Ramos (cell line): Measurements from ENCODE around the gene PARVB.
"Not testable (repeated sequence)": the region's sequence is repeated elsewhere in the genome, so short reads cannot be mapped to it uniquely, and the experiment has no call there.

Experiments
- in situ Hi-C: fragments of 300-500 bp; cut with MboI; formaldehyde crosslinking; loops from one replicate; pipeline ENCODE4 v1.14.3; 2022; ENCODE audit warnings: low sequenced_read_pairs; ENCODE audit not compliant: unreplicated experiment

The PARVB gene

DNA sequence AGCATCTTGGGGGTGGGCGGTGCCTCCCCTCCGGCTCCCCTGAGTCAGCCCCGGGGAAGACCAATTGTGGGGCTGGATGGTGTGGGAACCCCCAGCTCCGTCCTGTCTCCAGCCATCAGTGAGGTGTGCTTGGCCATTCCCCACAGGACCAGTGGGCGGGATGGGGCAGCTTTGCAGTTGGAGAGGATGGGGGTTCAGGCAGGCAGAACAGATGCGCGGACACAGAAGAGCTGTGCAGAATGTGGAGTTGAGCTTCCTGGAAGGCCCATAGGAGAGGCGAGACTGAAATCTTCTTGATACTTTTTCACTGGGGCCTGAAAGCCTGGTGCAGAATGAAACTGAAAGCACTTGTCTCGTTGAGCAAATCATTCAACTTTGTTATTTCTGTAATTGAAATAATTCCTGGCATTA is 23.8 kb downstream of the PARVB start:
- in situ Hi-C loops: no loop called here

DNA sequence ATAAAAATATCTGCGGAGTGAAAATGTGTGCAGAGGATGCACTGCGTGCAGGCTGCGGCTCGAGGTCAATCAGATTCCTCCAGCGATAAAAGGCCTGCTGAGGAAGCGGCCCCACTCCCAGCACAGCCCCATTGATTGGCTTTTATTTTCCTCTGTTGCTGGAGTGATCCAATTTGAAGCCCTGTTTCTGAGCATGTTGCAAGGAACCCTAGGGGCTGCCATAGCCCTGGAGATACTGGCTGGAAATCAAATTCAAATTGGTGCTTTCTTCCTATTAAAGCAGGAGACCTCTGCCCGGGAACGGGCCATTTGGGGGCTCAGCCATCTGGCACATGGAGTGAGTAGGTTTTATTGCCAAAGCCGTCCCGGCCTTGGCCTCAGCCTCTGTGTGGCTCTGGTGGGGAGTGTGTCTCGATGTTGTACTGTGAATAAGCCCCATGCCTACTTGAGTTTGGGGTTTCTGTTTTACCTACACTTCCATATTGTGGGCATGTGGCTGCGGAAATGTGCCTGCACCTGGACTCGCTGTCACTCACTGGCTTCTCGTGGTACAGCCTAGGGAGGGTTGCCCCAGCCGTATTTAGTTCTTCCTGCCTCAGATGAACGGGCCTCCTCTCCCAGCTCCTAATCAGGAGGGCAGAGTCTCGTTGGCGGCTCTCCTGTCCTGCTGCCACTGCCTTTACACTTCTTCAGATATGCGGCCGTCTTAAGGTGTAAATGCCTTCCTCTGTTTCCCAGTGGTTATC is 25.6 kb downstream of the PARVB start:
- in situ Hi-C loops: no loop called here

DNA sequence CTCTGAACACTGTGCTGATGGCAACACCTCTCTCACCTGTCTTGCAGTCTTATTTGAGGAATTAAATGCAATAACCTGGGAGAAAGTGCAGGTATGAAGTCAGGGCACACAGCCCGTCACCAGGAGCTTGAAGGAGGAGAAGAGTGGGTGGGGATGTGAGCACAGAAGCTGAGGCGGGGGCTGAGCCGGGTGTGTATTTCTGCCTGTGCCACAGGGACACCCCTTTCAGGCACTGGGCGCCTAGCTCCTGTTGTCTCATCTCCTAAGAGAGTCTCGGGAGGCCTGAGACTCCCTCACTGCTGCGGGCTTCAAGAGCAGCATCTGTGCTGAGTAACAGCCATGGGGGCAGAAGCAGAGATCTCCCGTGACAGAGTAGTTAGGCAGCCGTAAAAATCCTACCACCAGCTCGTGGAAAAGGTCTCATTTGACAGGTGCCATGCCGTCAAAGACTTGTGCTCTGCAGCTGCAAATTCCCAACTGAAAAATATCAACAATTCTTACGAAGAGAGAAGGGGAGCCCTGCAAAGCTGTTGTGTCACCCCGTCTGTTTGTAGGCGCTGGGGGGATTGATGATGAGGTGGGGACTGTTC is 26.8 kb downstream of the PARVB start:
- in situ Hi-C loops: no loop called here

DNA sequence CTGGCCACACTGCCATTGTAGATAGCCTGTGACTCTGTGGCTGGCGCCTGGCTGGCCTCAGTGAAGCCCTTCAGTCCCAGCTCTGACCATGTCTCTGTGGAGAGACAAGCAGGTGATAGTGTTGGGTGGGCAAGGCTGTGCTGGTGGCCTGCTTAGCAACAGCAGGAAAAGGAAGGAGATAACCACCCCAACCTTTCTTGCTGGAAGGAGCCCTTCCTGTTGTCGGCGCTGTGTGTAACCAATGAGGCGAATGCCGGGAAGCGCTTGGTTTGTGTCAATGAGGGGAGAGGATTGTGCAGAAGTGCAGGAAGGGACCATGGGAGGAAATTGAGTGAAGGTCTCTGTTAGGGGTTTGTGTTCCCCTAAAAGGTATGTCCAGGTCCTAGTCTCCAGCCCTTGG is 27.3 kb downstream of the PARVB start:
- in situ Hi-C loops: no loop called here

DNA sequence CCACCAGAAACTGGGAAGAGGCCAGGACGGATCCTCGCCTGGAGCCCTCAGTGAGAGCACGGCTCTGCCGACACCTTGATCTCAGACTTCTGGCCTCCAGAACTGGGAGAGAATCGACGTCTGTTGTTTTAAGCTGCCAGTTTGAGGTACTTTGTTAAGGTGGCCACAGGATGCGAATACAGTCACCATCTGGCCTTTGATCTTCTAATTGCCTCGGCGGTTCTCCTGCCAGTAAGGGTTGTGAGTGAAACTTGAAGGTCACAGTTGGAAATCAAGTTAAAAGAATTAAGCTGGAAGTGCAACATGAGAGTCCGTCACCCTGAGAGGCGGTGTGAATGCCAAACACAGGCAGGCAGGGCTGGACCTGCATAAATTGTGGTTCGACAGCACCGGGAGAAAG is 27.9 kb downstream of the PARVB start:
- in situ Hi-C loops: no loop called here

DNA sequence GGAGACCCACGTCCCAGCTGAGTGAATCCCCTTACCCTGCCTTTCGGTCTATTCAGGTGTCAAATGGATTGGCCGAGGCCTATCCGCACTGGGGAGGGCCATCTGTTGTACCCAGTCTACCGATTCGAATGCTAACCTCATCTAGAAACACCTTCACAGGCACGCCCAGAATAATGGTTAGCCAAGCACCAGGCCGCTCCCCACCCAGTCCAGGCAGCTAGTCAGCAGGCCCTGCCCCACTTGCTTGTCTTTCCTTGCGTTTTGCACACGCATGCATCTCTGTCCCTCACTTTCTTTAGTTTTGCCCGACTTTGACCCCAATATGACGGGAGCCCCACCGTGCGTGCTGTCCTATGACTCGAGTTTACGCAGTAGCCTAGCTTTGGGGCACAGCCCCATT is 31.7 kb downstream of the PARVB start:
- in situ Hi-C loops: no loop called here

DNA sequence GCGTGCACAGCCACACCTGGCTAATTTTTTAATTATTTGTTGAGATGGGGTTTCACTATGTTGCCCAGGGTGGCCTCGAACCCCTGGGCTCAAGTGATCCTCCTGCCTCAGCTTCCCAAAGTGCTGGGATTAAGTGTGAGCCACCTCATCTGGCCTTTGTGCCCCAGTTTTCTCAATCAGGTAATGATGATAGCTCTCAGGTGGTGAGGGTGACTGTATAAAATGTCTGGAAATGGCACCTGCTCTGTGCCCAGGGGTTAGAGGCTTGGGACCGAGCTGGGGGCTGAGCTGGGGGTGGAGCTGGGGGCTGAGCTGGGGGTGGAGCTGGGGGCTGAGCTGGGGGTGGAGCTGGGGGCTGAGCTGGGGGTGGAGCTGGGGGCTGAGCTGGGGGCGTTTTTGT is 32.5 kb downstream of the PARVB start:
- in situ Hi-C loops: not testable (repeated sequence)

DNA sequence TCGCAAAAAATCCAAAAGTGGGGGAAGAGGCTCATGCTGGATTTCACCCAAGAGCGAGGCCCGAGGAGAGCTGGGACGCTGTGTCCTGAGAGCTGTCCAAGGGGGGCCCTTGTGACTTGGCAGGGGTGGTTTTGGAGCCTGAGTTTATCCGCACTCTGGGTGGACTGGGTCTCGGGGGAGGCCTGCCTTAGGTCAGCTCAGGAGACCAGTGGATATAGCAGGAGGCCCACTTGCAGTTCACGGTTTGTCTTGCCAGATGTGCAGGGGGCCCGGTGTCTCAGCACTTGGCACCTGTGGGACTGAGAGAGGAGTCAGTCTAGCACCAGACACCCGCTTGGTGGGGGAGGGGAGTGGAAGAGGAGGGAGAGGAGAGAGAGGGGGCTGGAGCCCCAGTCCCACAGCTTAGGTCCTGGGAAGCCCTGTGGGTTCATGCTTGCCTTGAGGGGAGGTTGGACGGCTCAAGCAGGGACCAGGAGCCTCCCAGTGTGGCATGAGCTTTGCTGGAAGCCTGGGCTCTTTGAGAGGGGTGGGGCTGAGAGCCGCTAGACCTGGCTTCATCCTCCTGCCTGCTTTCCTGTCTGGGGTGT is 33.4 kb downstream of the PARVB start:
- in situ Hi-C loops: no loop called here

DNA sequence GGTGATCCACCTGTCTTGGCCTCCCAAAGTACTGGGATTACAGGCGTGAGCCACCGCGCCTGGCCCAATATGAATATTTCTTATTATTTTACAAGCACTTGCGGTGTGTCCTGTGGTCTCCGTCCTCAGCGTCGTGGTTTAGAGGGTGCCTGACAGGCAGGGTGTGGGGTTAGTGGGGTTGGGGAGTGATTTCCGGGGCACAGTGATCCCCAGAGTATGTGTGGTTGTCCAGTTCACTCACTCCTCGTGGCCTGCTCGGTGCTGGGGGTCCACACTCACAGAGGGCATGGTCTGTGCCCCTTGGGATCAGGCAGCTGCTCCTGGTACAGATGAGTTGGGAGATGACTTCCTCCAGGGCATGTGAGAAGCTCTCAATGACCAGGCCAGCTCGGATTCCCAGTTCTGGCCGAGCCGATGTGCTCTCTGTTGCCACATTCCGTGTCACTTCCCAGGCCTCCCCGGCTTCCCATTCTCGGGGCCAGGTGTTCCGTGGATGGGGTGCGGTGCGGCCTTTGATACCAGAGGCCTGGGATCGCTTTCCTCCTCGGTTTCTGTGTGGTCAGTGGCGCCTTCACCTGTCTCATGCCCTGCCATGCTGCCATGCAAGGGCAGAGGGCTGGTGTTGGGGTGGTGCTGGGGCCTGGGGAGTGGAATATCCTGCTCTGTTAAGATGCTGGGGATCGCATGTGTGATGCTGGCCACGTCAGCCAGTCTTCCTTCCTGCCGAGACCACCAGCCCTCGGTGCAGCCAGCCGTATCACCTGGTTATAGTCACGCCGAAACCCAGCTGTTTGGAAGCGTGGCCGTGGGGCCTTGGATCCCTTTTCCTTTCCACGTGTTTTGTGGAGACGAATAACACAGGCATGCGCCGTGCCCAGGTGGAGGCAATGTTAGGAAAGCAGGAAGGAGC is 39.6 kb downstream of the PARVB start:
- in situ Hi-C loops: no loop called here

DNA sequence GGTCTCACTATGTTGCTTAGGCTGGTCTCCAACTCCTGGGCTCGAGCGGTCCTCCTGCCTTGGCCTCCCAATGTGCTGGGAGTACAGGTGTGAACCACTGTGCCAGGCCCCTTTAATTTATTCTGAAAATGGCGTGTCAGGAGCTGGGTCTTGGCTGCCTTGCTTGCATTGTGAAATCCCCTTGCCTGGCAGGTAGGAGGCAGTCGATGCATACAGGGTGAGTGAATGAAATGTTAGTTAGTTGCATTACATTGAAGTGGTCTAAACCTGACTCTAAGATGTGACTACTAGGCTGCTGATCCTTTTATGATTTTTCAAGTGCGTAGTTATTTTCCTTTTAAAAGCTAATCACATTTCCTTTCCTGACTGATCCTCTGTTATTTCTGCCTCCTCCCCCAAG is 42.9 kb downstream of the PARVB start:
- in situ Hi-C loops: no loop called here

DNA sequence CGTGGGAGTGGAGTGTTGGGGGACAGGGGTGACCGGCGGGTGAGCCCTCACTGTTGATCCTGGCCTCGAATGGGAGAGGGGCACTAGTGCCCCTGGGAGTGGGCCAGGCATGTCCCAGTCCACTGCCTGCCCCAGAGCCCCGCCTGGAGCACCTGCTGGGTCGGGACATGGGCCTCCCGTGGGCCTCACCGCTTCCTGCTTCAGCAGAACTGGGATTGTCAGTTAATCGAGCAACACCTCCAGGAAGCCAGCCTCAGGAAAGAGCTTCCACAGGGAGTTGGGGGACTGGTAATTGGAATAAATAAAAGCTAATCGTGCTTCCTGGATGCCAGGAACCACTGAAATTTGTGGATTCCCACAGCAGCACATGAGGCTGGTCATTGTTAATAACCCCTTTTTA is 43.8 kb downstream of the PARVB start:
- in situ Hi-C loops: no loop called here

DNA sequence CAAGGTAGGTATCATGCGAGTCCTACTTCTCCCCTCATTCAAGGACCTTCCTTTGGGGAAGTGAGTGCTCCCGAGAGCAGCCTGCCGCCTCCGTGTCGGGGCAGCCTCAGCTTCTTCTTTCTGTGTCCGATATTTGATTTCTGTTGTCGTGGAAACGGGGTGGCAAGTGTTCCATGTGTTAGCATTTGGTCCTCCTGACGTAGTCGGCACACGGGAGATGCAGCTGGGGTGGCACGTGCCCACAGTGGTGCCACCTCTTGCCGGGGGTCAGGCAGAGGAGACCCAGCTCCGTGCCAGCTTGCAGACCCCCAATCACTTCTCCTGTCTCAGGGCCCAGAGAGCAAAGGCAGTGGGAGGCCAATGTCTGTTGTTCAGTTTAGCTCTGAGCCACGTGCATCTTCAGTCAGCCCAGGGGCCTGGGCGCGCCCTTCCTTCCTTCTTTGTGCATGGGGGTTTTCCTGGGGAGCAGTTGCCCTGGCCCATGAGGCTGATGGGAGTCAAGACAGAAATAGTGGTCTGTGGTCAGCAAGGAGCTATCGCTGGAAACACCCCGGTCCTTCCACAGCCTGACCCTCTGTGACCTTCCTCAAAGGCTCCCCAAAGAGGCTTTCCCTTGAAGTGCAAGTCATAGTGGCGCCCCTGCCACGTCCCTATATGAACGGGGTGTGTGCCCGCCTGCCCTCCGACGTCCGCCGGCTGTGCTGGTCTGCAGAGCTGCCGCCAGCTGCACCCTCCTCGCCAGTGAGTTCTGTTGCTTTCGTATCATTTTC is 44.5 kb downstream of the PARVB start:
- in situ Hi-C loops: no loop called here

DNA sequence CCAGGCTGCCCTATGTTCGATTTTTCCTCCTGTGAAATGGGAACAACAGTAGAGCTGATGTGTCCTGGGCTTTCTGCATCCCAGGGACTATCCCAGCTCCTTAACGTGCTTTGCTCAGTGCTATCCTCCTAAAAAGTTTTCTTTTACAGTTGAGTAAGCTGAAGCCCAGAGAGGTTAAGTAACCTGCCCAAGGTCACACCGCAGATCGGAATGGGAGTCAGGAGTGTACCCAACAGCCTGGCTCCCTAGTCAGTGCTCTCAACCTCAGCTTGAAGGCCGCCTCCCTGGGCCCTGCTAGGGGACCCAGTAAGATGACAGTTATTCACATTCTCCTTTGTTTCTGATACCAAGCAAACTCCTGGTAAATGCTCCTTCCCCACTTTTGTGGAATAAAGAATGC is 45.9 kb downstream of the PARVB start:
- in situ Hi-C loops: no loop called here

DNA sequence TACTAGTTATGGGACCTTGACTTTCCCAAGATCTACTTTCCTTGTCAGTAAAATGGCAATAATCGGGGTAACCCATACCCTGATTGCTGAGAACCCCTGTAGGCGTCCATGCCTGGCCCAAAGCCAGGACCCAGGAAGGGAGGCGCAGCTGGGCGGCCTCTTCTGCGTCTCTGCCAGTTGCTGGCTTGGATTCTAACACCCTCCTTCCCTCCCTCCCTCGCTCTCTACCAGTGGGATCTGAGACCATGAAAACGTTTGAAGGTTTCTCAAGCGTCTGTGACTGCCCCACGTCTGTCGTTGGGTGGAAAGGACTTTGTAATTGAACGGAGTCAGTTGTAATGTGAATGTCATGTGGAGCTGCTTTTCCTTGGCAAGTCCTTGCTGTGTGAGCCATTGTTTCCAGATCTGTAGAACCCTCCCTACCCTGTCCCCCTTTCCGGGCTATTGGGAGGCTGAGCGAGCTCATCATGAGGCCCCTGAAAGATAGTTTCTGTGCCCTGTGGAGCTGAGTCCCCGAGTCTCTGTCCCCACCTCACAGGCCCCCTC is 47.8 kb downstream of the PARVB start:
- in situ Hi-C loops: no loop called here

DNA sequence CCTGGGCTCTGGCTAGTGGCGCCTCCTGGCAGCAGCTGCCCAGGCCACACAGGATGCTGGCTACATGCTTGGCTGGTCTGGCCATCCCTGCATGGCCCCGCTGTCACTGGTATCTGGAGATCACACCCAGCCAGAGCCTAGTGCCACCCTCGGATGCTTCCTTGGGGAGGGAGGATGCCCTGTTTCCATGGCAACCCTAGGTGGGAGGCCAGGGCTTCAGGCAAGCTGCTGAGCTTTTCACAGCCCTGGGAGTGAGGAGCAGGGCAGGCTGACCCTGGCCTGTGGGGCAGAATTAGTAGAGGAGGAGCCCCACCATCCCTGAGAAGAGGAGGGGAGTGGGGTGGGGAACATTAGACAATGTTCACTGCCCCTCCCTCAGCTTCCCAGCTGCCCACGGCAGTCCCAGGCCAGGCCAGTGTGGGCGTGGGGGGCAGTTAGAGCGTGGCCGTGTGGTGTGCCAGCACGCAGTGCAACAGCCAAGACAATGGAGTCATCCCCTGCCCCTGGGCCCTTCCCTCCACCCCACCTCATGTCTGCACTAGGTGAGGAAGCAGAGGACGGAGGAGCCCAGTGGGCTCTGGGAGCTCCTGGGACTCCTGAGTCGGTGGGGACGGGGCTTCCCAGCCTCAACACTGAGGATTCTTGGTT is 50.4 kb downstream of the PARVB start:
- in situ Hi-C loops: no loop called here

DNA sequence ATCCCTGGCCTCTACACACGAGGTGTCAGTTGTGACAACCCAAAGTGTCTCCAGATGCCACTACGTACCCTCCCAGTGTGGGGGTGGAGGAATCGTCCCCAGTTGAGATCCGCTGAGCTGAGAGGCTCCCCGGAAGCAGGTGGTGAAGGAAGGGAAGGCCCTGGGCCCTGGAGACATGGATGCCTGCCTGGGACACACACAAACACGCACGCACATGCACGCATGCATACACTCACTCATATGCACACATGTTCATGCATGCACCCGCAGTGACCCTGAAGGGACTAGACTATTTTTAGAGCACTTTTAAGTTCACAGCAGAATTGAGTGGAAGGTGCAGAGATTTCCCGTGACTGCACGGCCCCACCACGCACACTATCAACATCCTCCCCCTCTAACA is 50.9 kb downstream of the PARVB start:
- in situ Hi-C loops: no loop called here

DNA sequence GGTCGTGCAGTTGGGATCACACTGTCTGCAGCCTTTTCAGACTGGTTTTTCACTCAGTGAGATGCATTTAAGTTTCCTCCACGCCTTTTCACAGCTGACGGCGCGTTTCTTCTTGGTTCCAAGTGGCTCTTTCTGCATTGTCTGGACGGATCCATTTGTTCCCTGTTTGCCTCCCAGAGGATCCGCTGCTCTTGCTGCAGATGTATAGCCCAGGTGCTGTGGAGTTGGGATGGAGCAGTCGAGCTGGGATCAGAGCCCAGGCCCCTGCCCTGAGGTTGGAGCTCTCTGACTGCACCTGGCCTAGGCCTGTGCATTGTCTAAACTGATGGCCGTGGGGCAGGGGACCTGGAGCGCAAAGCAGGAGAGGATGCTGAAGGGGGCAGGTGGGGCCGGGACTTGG is 51.6 kb downstream of the PARVB start:
- in situ Hi-C loops: no loop called here

DNA sequence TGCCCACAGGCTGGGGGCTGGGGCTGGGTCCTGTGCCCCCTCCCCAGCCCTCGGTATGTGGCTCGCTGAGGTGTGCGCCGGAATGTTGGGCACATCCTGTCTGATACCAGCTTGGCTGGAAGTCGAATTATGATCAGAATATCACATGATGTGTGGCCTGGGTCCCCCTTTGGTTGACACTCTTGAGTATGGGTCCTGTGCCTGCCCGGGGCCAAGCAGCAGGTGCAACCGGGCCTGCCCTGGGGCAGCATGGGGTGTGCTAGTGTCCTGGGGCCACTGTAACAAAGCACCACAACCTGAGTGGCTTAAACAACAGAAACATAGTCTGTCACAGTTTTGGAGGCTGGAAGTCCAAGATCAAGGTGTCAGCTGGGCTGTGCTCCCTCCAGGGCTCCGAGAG is 52.7 kb downstream of the PARVB start:
- in situ Hi-C loops: no loop called here
